ENCODE results near the gene PSMB2. TPM values are rescaled to one million over a fixed set of nuclear protein-coding genes. Genes with fewer than 3 reads are reported as not detected.

The PSMB2 gene
- polyA plus RNA-seq, 1 donor from 2014 or later = 48.2 TPM

DNA sequence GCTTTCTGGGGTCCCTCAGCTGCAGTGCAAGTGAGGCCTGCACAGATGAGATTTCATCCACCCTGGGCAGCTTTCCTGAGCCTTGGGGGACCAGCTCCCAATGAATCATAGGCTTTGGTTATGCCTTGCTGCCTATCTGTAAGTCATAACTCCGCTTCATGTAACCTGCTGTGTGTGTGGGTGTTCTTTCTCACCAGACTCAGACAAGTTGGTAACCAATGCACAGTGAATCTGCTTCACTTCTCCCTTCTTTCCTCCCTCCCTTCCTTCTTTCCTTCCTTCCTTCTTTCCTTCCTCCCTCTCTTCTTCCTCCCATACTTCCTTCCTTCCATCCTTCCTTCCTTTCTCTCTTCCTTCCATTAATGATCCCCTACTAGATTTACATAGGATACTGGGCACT, 34.4 kb upstream of the PSMB2 start:
- Histone ChIP-seq H3K4me2 (ENCODE audit: low read length) (no peak overlapping the region), H2AFZ (ENCODE audit: low read depth, low read length) (no peak overlapping the region), H3K27me3 (ENCODE audit: insufficient read depth, low read depth, low read length) (peaks cover under 1% of the 10 kb centered on the region), H3K9ac (ENCODE audit: low read length) (no peak overlapping the region), H3K36me3 (ENCODE audit: insufficient read depth, low read length) (no peaks in the 10 kb centered on the region), H3K9me2 (ENCODE audit: insufficient read depth, low read length) (no peaks in the 10 kb centered on the region), H3K79me2 (replicated peaks; ENCODE audit: insufficient read depth, low read length) (no peaks in the 10 kb centered on the region), H4K20me1 (ENCODE audit: insufficient read depth) (no peaks in the 10 kb centered on the region), H3K4me3 (ENCODE audit: low read length) (no peak overlapping the region), H3F3A (ENCODE audit: insufficient read depth, low read length, poor library complexity, severe bottlenecking) (no peaks in the 10 kb centered on the region), H3K27ac (ENCODE audit: low read length) (no peak overlapping the region), H3K9me3 (ENCODE audit: low read length) (no peaks in the 10 kb centered on the region)
- TF ChIP-seq TAF1 (IDR thresholded peaks at IDR 0.05; ENCODE audit: low read depth) (no peak), SMC3 (conservative IDR thresholded peaks at IDR 0.05; ENCODE audit: poor library complexity) (no peak), POLR2AphosphoS5 (IDR thresholded peaks at IDR 0.05) (no peak), CTCF (IDR thresholded peaks at IDR 0.05; ENCODE audit: poor library complexity, severe bottlenecking) (no peak), EZH2 (IDR thresholded peaks at IDR 0.05; ENCODE audit: borderline replicate concordance, insufficient read depth, low read length, poor library complexity, severe bottlenecking) (no peak), RAD21 (conservative IDR thresholded peaks at IDR 0.05) (no peak), MXI1 (conservative IDR thresholded peaks at IDR 0.05; ENCODE audit: poor library complexity, severe bottlenecking) (no peak), EP300 (conservative IDR thresholded peaks at IDR 0.05; ENCODE audit: poor library complexity, severe bottlenecking) (no peak)
- TF ChIP-seq, protein P1, sequence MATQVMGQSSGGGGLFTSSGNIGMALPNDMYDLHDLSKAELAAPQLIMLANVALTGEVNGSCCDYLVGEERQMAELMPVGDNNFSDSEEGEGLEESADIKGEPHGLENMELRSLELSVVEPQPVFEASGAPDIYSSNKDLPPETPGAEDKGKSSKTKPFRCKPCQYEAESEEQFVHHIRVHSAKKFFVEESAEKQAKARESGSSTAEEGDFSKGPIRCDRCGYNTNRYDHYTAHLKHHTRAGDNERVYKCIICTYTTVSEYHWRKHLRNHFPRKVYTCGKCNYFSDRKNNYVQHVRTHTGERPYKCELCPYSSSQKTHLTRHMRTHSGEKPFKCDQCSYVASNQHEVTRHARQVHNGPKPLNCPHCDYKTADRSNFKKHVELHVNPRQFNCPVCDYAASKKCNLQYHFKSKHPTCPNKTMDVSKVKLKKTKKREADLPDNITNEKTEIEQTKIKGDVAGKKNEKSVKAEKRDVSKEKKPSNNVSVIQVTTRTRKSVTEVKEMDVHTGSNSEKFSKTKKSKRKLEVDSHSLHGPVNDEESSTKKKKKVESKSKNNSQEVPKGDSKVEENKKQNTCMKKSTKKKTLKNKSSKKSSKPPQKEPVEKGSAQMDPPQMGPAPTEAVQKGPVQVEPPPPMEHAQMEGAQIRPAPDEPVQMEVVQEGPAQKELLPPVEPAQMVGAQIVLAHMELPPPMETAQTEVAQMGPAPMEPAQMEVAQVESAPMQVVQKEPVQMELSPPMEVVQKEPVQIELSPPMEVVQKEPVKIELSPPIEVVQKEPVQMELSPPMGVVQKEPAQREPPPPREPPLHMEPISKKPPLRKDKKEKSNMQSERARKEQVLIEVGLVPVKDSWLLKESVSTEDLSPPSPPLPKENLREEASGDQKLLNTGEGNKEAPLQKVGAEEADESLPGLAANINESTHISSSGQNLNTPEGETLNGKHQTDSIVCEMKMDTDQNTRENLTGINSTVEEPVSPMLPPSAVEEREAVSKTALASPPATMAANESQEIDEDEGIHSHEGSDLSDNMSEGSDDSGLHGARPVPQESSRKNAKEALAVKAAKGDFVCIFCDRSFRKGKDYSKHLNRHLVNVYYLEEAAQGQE (IDR thresholded peaks at IDR 0.05; ENCODE audit: borderline replicate concordance) = no peak

GRCh38 chr1:35674111-35674510, 32.8 kb upstream of the PSMB2 start:
- Histone ChIP-seq H3K79me2 (replicated peaks; ENCODE audit: insufficient read depth, low read length) (no peaks in the 10 kb centered on the region), H3K4me2 (ENCODE audit: low read length) (no peak overlapping the region), H3K9me3 (ENCODE audit: low read length) (no peaks in the 10 kb centered on the region), H3K9me2 (ENCODE audit: insufficient read depth, low read length) (no peaks in the 10 kb centered on the region), H2AFZ (ENCODE audit: low read depth, low read length) (no peak overlapping the region), H3F3A (ENCODE audit: insufficient read depth, low read length, poor library complexity, severe bottlenecking) (no peaks in the 10 kb centered on the region), H3K36me3 (ENCODE audit: insufficient read depth, low read length) (no peaks in the 10 kb centered on the region), H3K27me3 (ENCODE audit: insufficient read depth, low read depth, low read length) (peaks cover 2% of the 10 kb centered on the region), H3K9ac (ENCODE audit: low read length) (no peak overlapping the region), H3K27ac (ENCODE audit: low read length) (no peak overlapping the region), H3K4me3 (ENCODE audit: low read length) (no peak overlapping the region), H4K20me1 (ENCODE audit: insufficient read depth) (no peaks in the 10 kb centered on the region)
- TF ChIP-seq RAD21 (conservative IDR thresholded peaks at IDR 0.05) = no peak
- no peak for TF ChIP-seq TAF1 (IDR thresholded peaks at IDR 0.05; ENCODE audit: low read depth)
- TF ChIP-seq CTCF (IDR thresholded peaks at IDR 0.05; ENCODE audit: poor library complexity, severe bottlenecking) = no peak
- TF ChIP-seq SMC3 (conservative IDR thresholded peaks at IDR 0.05; ENCODE audit: poor library complexity) = no peak
- no peak for TF ChIP-seq EZH2 (IDR thresholded peaks at IDR 0.05; ENCODE audit: borderline replicate concordance, insufficient read depth, low read length, poor library complexity, severe bottlenecking)
- TF ChIP-seq EP300 (conservative IDR thresholded peaks at IDR 0.05; ENCODE audit: poor library complexity, severe bottlenecking) = no peak
- TF ChIP-seq, protein P1 (IDR thresholded peaks at IDR 0.05; ENCODE audit: borderline replicate concordance) = no peak
- no peak for TF ChIP-seq MXI1 (conservative IDR thresholded peaks at IDR 0.05; ENCODE audit: poor library complexity, severe bottlenecking)
- TF ChIP-seq POLR2AphosphoS5 (IDR thresholded peaks at IDR 0.05) = no peak

All from neural cell (in vitro differentiated cells).